HEK293 (cell line): ENCODE measurements around the gene IREB2.

Experiments used
- CTCF ChIA-PET: fragments of 350-600 bp; formaldehyde crosslinking; extraction: SDS; loops from one replicate; lab custom pipeline; 2021; ENCODE audit warnings: antibody characterized with exemption; lab: Yijun Ruan, JAX
- POLR2A ChIA-PET: fragments of 300-600 bp; formaldehyde crosslinking; extraction: SDS; loops from one replicate; lab custom pipeline; 2020; ENCODE audit warnings: antibody characterized with exemption, inconsistent platforms; lab: Yijun Ruan, JAX
- H3K27ac ChIP-seq: fragments of 200-500 bp; sonication (Bioruptor generic); 2 replicates; pipeline ENCODE4 v1.5.1; 2014; ENCODE audit warnings: low read depth, low read length, control low read depth, inconsistent platforms; ENCODE audit errors: extremely low read depth
- H3K36me3 ChIP-seq, 2 experiments: fragments of 200-500 bp in 1 of 2; sonication (Bioruptor generic) in 1 of 2; 1 replicate in 1 of 2; 2 replicates in 1 of 2; pipeline ENCODE4 v1.5.1; 2014 to 2017; ENCODE audit warnings: inconsistent platforms in 2 of 2, low read length in 2 of 2; ENCODE audit not compliant: control insufficient read depth in 2 of 2, insufficient read depth in 1 of 2
- H3K4me1 ChIP-seq: fragments of 200-500 bp; sonication (Bioruptor generic); 2 replicates; pipeline ENCODE4 v1.5.1; 2014; ENCODE audit warnings: mild to moderate bottlenecking, low read length, inconsistent platforms; ENCODE audit not compliant: control insufficient read depth, insufficient read depth
- H3K4me3 ChIP-seq: 2 replicates; pipeline ENCODE4 v1.5.1; 2011; ENCODE audit warnings: low read depth, mild to moderate bottlenecking, control low read depth, low read length, moderate library complexity
- H3K9me3 ChIP-seq: fragments of 200-500 bp; sonication (Bioruptor generic); 2 replicates; pipeline ENCODE4 v1.5.1; 2014; ENCODE audit warnings: low read depth, low read length, inconsistent platforms; ENCODE audit not compliant: control insufficient read depth, insufficient read depth
- EGR2 ChIP-seq: fragments of 450-650 bp; formaldehyde crosslinking; IDR thresholded peaks from 2 replicates; pipeline ENCODE4 v1.5.1; 2016; ENCODE audit warnings: low read depth, missing biosample characterization, missing genetic modification characterization
- GLIS1 ChIP-seq: fragments of 450-650 bp; formaldehyde crosslinking; IDR thresholded peaks from 2 replicates; pipeline ENCODE4 v1.5.1; 2016; ENCODE audit warnings: missing biosample characterization, missing genetic modification characterization
- OVOL3 ChIP-seq: fragments of 450-650 bp; formaldehyde crosslinking; IDR thresholded peaks from 2 replicates; pipeline ENCODE4 v1.5.1; 2016; ENCODE audit warnings: missing biosample characterization, missing genetic modification characterization
- ZFHX2 ChIP-seq: fragments of 450-650 bp; formaldehyde crosslinking; conservative IDR thresholded peaks from 2 replicates; pipeline ENCODE4 v1.5.1; 2016; ENCODE audit warnings: missing biosample characterization, missing genetic modification characterization
- ZNF776 ChIP-seq: fragments of 450-650 bp; formaldehyde crosslinking; IDR thresholded peaks from 2 replicates; pipeline ENCODE4 v1.5.0; 2017; ENCODE audit warnings: missing biosample characterization, missing genetic modification characterization, borderline replicate concordance
- TF ChIP-seq, protein P1 (sequence below): fragments of 450-650 bp; formaldehyde crosslinking; IDR thresholded peaks from 2 replicates; pipeline ENCODE4 v1.5.1; 2016; ENCODE audit warnings: missing biosample characterization, missing genetic modification characterization, borderline replicate concordance
- TF ChIP-seq, protein P2 (sequence below): fragments of 450-650 bp; formaldehyde crosslinking; IDR thresholded peaks from 2 replicates; pipeline ENCODE4 v1.5.1; 2017; ENCODE audit warnings: missing biosample characterization, mild to moderate bottlenecking, missing genetic modification characterization, moderate library complexity
- TF ChIP-seq, protein P3 (sequence below): fragments of 450-650 bp; formaldehyde crosslinking; IDR thresholded peaks from 2 replicates; pipeline ENCODE4 v1.5.1; 2016; ENCODE audit warnings: missing biosample characterization, missing genetic modification characterization

Gene IREB2

GRCh38 chr15:78405336-78405924 is 32.6 kb upstream of the IREB2 start:
- POLR2A ChIA-PET, result no interaction called here
- TF ChIP-seq, protein P1, sequence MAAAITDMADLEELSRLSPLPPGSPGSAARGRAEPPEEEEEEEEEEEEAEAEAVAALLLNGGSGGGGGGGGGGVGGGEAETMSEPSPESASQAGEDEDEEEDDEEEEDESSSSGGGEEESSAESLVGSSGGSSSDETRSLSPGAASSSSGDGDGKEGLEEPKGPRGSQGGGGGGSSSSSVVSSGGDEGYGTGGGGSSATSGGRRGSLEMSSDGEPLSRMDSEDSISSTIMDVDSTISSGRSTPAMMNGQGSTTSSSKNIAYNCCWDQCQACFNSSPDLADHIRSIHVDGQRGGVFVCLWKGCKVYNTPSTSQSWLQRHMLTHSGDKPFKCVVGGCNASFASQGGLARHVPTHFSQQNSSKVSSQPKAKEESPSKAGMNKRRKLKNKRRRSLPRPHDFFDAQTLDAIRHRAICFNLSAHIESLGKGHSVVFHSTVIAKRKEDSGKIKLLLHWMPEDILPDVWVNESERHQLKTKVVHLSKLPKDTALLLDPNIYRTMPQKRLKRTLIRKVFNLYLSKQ, result no peak
- TF ChIP-seq, protein P2, sequence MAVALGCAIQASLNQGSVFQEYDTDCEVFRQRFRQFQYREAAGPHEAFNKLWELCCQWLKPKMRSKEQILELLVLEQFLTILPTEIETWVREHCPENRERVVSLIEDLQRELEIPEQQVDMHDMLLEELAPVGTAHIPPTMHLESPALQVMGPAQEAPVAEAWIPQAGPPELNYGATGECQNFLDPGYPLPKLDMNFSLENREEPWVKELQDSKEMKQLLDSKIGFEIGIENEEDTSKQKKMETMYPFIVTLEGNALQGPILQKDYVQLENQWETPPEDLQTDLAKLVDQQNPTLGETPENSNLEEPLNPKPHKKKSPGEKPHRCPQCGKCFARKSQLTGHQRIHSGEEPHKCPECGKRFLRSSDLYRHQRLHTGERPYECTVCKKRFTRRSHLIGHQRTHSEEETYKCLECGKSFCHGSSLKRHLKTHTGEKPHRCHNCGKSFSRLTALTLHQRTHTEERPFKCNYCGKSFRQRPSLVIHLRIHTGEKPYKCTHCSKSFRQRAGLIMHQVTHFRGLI (tag by site-specific recombination), result no peak
- TF ChIP-seq, protein P3, sequence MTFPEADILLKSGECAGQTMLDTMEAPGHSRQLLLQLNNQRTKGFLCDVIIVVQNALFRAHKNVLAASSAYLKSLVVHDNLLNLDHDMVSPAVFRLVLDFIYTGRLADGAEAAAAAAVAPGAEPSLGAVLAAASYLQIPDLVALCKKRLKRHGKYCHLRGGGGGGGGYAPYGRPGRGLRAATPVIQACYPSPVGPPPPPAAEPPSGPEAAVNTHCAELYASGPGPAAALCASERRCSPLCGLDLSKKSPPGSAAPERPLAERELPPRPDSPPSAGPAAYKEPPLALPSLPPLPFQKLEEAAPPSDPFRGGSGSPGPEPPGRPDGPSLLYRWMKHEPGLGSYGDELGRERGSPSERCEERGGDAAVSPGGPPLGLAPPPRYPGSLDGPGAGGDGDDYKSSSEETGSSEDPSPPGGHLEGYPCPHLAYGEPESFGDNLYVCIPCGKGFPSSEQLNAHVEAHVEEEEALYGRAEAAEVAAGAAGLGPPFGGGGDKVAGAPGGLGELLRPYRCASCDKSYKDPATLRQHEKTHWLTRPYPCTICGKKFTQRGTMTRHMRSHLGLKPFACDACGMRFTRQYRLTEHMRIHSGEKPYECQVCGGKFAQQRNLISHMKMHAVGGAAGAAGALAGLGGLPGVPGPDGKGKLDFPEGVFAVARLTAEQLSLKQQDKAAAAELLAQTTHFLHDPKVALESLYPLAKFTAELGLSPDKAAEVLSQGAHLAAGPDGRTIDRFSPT (tag by site-specific recombination), result no peak
- TF ChIP-seq OVOL3 (tag by site-specific recombination), result no peak
- no peak for TF ChIP-seq ZNF776 (tag by site-specific recombination)
- TF ChIP-seq, all 188 proteins: peak for 0
- no peaks in the 10 kb centered on the region for H3K9me3 ChIP-seq
- CTCF ChIA-PET, result interaction anchor here (0.9 to 2.0 kb wide), 5 partner anchors 9 to 97 kb away, joined by 3 to 8 read pairs (median 3); no protein-coding TSS in a partner anchor
- H3K36me3 ChIP-seq, result no peaks in the 10 kb centered on the region
- no peak overlapping the region for H3K27ac ChIP-seq
- H3K4me1 ChIP-seq, result no peaks in the 10 kb centered on the region; the same call in 1 of the 2 replicates
- no peak overlapping the region for H3K4me3 ChIP-seq

DNA sequence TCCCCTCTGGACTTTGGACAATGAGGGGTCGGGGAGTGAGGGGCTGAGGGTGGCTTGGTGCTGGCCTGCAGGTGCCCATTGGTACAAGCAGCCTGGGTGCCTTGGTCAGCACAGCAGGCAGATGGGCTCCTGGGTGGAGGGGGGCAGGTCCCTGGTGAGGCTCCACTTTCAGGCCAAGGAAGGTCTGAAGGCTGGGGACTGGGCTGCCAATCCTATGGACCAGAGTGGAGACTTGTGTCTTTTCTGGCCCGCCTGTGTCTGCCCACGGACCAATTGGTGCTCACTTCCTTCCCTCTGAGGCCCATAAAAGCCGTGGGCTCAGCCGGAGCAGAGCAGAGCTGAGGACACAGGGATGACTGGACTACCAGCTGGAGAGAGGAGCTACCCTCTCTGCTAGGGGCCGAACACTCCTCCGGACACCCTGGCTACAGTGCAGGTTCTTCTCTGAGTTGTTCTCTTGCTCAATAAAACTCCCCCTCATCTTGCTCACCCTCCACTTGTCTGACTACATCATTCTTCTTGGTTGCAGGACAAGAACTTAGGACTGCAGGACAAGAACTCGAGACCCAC is 31.9 kb upstream of the IREB2 start:
- POLR2A ChIA-PET, result no interaction called here

GRCh38 chr15:78407608-78408354 is 30.2 kb upstream of the IREB2 start:
- H3K4me3 ChIP-seq, result no peak overlapping the region
- TF ChIP-seq, protein P2 (tag by site-specific recombination), result no peak
- TF ChIP-seq, all 188 proteins: peak for 0
- CTCF ChIA-PET, result interaction anchor here (1.0 to 7.0 kb wide), 5 partner anchors 9 to 167 kb away, joined by 3 to 48 read pairs (median 8); no protein-coding TSS in a partner anchor
- peaks cover 7% of the 10 kb centered on the region for H3K4me1 ChIP-seq
- POLR2A ChIA-PET, result no interaction called here
- no peaks in the 10 kb centered on the region for H3K9me3 ChIP-seq
- H3K27ac ChIP-seq, result no peak overlapping the region
- no peaks in the 10 kb centered on the region for H3K36me3 ChIP-seq

More for the DNA sequence above, 31.9 kb upstream of the IREB2 start:
- no peak overlapping the region for H3K27ac ChIP-seq
- peak; percentile 71 for TF ChIP-seq ZFHX2 (tag by site-specific recombination)
- no peak for TF ChIP-seq GLIS1 (tag by site-specific recombination)
- peak; percentile 61 for TF ChIP-seq EGR2 (tag by site-specific recombination)
- peaks cover under 1% of the 10 kb centered on the region for H3K4me1 ChIP-seq
- H3K4me3 ChIP-seq, result no peak overlapping the region
- no peaks in the 10 kb centered on the region for H3K9me3 ChIP-seq
- H3K36me3 ChIP-seq, result no peaks in the 10 kb centered on the region
- CTCF ChIA-PET, result interaction anchor here (1.2 to 2.0 kb wide), 5 partner anchors 10 to 98 kb away, joined by 3 to 8 read pairs (median 3); no protein-coding TSS in a partner anchor
